Astrocyte (in vitro differentiated cells and primary cell): ENCODE measurements around the gene ST6GALNAC4.

Experiments used
- CTCF ChIP-seq: IDR thresholded peaks from 2 replicates; pipeline ENCODE4 v1.5.1; 2011; ENCODE audit warnings: low read depth, mild to moderate bottlenecking, inconsistent platforms, low read length, moderate library complexity; ENCODE audit not compliant: insufficient read depth
- EZH2 ChIP-seq: IDR thresholded peaks from 2 replicates; pipeline ENCODE4 v1.6.1; 2012; ENCODE audit warnings: mild to moderate bottlenecking, low read length, inconsistent platforms; ENCODE audit not compliant: insufficient read depth

- TF ChIP-seq CTCF (no peak), EZH2 (no peak)
Observed at GRCh38 chr9:127912296-127912695, 4.5 kb downstream of the ST6GALNAC4 start.
